ENCODE data around the gene MCC. TPM values are rescaled to one million over a fixed set of nuclear protein-coding genes. Genes with fewer than 3 reads are reported as not detected.
A peak's percentile ranks its signal among the peaks of the same experiment; 100 is the strongest.

Gene MCC
- total RNA-seq, 2 donors from 2014 or later, result 4.3 TPM

DNA sequence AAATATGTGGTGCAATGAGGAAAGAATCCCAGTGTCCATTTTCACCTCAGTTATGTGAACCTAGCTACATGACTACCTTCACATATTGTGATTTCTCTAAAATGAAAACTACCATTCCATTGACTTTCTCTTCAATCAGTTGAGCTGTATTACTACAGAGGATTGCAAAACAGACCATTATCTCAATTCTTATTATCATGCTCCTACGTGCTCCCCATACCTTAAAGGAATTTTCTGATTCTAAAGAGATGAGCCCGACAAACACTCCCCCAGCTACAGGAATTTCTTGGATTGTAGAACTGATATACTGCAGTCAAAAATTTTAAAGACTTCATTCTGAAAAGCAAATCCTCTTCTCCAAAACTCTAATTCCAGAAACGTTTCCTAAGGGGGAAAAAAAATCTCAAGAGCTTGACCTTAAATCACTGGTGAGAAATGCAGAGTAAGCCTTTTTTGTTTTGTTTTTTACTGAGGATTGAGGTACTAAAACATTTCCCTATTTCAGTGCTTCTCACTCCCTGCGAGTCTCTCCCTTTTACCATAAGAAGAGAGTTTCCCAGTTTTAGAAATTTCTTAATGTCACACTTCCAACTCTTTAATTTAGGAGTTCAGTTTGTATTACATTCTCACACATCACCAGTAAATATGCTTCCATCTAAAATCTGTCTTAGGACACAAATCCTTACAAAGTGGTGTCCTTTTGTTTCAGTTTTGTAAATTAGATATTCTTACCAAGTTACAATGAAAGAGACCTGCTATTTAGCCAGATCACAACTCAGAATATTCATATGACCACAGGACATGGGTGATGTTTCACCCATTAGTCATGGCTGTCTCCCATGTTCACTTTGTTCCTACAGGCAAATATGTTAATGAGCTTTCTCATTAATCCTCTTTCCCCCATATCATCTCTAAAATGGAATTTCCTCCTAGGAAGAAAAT is 257.3 kb downstream of the MCC start:
- Mint-ChIP-seq H3K36me3 (ENCODE audit: low read depth) (no peaks in the 10 kb centered on the region), H3K4me3 (no peak overlapping the region), H3K27me3 (no peaks in the 10 kb centered on the region), H3K27ac (no peak overlapping the region), H3K4me1 (no peaks in the 10 kb centered on the region), H3K9me3 (no peaks in the 10 kb centered on the region)
- no peak for ATAC-seq (replicated peaks)

DNA sequence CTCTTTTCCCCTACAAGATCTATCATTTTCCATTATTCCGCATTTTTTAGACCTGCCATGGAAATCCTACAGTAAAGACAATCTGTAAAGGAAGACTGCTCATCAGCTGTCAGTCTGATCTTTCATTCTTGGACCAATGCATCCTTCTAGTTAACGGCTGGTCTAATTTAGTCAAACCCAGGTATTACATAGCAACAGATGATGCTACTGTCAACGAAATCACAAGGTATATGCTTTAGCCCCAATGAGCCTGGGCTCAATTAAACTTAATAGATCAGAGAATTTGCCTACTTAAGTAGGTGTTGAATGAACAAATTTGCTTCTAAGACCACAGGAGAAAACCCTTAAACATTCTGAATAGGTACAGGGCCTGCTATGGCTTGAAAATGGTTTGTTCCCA is 260.5 kb downstream of the MCC start:
- no peaks in the 10 kb centered on the region for H3K27me3 Mint-ChIP-seq
- H3K36me3 Mint-ChIP-seq (ENCODE audit: low read depth), result no peaks in the 10 kb centered on the region
- no peaks in the 10 kb centered on the region for H3K4me1 Mint-ChIP-seq
- H3K4me3 Mint-ChIP-seq, result no peak overlapping the region
- no peak for ATAC-seq (replicated peaks)
- no peaks in the 10 kb centered on the region for H3K9me3 Mint-ChIP-seq
- no peak overlapping the region for H3K27ac Mint-ChIP-seq

DNA sequence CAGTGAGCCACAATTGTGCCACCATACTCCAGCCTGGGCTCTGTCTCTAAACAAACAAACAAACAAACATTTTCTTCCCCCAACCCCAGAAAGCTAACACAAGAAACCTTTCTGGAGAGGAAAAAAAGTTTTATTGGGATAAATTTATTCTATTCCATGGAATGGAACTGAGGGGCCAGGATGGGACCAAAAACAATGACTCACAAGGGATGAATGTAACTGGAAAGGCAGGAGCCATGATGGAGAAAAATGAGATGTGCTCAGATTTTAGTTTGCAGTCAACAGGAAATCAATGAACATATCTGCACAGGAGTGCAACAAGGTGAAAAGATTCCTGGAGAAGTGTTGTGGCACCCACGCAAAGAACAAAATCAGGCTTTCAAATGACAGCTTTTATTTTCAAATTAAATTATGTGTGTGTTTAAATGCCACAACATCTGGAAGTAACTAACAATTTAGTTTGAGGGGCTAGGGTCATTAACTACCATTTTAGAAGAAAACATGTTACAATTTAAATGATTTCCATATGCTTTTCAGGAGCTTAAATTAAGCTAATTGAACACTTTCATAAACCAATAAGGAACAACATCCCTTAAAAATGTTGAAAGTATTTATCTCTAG is 262.0 kb downstream of the MCC start:
- Mint-ChIP-seq H3K27ac (no peak overlapping the region), H3K4me3 (no peak overlapping the region), H3K27me3 (no peaks in the 10 kb centered on the region), H3K4me1 (no peaks in the 10 kb centered on the region), H3K9me3 (no peaks in the 10 kb centered on the region), H3K36me3 (ENCODE audit: low read depth) (no peaks in the 10 kb centered on the region)
- no peak for ATAC-seq (replicated peaks)

DNA sequence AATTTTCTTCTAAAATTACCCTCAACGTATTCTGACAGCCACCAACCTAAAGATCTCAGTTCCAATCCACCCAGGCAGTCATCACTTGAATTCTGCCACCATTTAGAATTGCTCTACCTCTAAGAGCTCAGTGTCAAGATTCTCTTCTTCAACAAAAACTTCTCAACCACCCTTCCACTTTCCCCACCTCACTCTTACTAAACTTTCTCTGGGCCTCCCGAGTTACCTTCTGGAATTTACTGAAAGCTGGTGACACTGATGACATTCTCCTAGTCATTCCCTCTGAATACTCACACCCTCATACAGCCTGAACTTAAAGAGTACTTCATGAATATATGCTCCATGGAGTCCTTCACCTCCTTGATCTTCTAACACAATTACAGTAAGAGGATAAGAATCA is 263.0 kb downstream of the MCC start:
- Mint-ChIP-seq H3K4me3 (no peak overlapping the region), H3K9me3 (no peaks in the 10 kb centered on the region), H3K36me3 (ENCODE audit: low read depth) (no peaks in the 10 kb centered on the region), H3K27ac (no peak overlapping the region), H3K27me3 (no peaks in the 10 kb centered on the region), H3K4me1 (no peaks in the 10 kb centered on the region)
- ATAC-seq (replicated peaks), result no peak

DNA sequence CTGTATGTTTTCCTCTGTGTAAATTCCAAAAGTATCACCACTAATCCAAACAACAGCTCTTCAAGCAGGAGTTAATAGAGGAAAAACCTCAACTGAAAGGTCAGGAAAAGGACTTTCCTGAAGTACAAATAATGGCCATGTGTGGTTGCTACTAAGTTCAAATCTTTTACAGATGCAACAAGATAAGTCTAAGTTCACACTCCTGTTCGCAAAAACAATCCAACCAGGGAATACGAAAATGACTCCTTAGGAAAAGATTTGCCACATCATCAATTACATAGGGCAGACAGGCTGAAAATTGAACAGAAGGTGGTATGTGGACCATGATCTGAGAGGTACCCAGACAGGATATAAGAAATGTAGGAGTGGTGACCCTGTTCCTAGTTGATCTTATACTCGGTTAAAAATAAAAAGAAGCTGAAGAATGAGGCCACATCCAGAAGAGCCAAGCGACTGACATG is 263.6 kb downstream of the MCC start:
- ATAC-seq (replicated peaks), result no peak
- Mint-ChIP-seq H3K27ac (no peak overlapping the region), H3K4me3 (no peak overlapping the region)

DNA sequence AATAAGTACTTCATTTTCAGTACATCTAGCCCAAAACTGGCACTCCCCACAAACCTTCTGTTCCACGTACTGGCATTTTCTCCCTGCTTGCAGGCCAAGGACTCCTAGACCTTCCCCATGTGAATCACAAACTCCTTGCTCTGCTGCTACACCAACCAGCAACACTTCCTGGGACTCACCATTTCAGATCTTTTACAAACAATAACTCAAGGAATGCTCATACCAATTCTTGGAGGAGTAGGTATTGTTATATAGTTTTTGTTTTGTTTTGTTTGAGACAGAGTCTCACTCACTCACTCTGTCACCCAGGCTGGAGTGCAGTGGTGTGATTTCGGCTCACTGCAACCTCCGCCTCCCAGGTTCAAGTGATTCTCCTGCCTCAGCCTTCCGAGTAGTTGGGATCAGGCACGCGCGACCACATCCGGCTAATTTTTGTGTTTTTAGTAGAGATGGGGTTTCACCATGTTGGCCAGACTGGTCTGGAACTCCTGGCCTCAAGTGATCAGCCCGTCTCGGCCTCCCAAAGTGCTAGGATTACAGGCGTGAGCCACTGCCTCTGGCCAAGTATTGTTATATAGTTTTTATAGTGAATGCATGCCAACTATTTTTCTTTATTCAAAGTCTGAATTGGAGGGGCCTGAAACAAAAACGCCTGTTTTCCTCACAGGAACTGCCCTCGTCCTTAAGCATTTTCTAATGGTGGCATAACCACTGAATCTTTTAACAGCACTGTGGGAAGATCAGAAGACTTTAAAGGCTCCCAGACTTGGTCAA is 264.2 kb downstream of the MCC start:
- H3K9me3 Mint-ChIP-seq, result no peaks in the 10 kb centered on the region
- H3K4me1 Mint-ChIP-seq, result no peaks in the 10 kb centered on the region
- H3K36me3 Mint-ChIP-seq (ENCODE audit: low read depth), result no peaks in the 10 kb centered on the region
- no peak for ATAC-seq (replicated peaks)
- H3K27ac Mint-ChIP-seq, result no peak overlapping the region
- H3K27me3 Mint-ChIP-seq, result no peaks in the 10 kb centered on the region
- H3K4me3 Mint-ChIP-seq, result no peak overlapping the region

More for the DNA sequence above, 263.6 kb downstream of the MCC start:
- Mint-ChIP-seq H3K27me3 (no peaks in the 10 kb centered on the region), H3K9me3 (no peaks in the 10 kb centered on the region), H3K36me3 (ENCODE audit: low read depth) (no peaks in the 10 kb centered on the region), H3K4me1 (no peaks in the 10 kb centered on the region)

DNA sequence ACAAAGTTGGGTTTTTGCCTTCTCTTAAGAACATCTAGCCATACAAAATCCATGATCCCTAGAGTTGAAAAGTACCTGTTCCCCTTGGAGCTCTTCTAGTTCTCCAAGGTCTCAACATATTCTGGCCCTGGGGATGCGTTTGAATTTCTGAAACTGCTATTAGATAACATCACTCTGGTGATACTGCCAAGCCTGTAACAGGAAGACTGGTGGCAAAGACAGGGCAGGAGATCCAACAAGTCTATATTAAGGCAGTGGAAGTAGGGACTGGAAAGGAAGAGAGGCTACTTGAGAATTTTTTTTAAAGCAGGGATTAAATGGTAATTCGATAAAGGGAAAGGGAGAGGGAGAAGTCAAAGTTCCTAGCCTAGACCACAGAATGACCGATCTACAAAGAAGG is 264.9 kb downstream of the MCC start:
- H3K27ac Mint-ChIP-seq, result no peak overlapping the region
- no peaks in the 10 kb centered on the region for H3K4me1 Mint-ChIP-seq
- ATAC-seq (replicated peaks), result no peak
- no peaks in the 10 kb centered on the region for H3K9me3 Mint-ChIP-seq
- no peak overlapping the region for H3K4me3 Mint-ChIP-seq
- H3K36me3 Mint-ChIP-seq (ENCODE audit: low read depth), result no peaks in the 10 kb centered on the region
- no peaks in the 10 kb centered on the region for H3K27me3 Mint-ChIP-seq

DNA sequence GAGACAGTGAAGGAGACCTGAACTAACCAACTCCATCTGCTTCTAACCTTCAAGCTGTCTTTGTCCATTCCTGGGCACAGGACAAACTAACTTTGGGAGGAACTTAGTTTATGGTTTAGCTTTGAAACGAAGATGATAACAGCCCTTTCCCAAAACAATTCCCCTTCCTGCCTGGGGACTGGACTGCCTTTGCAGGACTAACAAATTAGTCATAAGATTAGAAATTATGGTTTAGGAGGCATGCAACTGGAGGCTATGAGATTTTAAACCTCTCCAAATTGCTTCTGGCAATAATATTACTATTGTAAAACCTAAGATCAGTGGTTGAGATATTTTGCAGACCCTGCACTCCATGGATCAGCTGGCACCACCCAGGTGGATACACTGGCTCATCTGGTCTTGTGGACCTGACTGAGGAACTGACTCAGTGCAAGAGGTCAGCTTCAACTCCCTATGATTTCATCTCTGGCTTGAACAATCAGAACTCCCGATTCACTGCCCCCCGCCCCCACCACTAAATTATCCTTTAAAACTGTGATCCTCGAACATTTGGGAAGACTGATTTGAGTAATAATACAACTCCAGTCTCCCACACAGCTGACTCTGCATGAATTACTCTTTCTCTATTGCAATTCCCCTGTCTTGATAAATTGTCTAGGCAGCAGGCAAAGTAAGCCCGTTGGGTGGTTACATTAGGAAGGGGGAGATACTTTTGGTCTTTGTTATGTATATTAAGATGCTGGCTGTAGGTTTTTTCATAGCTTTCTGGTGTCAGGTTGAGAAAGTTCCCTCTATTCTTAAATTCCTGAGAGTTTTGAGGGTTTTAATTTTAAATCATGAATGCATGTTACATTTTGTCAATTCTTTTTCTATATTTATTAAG is 266.7 kb downstream of the MCC start:
- Mint-ChIP-seq H3K9me3 (no peaks in the 10 kb centered on the region), H3K4me3 (no peak overlapping the region), H3K4me1 (no peaks in the 10 kb centered on the region), H3K27ac (no peak overlapping the region), H3K36me3 (ENCODE audit: low read depth) (no peaks in the 10 kb centered on the region), H3K27me3 (no peaks in the 10 kb centered on the region)
- ATAC-seq (replicated peaks), result no peak

DNA sequence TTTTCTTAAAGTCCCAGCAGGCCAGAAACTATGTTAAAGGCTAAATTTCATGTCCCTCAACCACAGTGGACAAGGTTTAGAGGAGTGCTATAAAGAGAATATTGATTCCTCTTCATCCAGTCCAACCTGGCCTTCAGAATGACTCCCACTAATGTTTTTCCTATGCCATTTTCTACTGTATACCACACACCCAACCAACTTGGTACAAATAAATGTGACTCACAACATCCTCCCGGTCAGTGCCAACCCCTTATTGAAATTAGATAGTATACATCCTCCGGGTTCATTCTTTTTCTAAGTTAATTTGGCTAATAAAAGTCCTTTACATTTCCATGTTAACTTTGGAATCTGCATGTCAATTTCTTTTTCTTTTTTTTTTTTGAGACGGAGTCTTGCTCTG is 268.6 kb downstream of the MCC start:
- Mint-ChIP-seq H3K4me1 (no peaks in the 10 kb centered on the region), H3K27me3 (no peaks in the 10 kb centered on the region), H3K4me3 (no peak overlapping the region), H3K27ac (no peak overlapping the region), H3K36me3 (ENCODE audit: low read depth) (no peaks in the 10 kb centered on the region), H3K9me3 (no peaks in the 10 kb centered on the region)
- no peak for ATAC-seq (replicated peaks)

DNA sequence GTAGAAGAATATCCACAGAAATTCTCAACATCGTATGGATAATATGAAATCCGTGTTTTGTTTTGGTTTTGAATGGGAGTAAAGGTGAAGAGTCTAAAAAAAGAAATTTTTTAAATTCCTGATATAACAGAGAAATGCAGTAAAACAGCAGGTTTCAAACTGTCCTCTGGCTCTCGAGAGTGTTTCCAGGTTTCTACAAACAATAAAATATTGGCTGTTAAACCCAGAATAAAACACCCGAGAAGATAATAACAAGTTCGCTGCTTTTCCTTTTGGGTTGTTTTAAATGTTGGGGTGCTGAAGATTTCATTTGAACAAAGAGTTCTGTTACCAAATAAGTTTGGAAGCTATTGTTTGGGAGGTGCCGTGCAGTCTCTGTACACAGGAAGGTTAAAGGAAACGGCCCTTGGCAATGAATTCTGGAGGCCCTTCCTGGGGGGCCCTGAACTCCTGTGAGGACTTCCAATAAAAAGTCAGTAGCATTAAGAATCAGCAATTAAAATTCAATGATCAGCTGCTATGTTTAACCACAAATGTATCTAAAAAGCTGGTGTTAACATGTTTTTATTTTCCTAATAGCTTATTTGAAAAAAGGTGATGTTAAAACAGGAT is 269.2 kb downstream of the MCC start:
- Mint-ChIP-seq H3K27me3 (no peaks in the 10 kb centered on the region), H3K4me1 (no peaks in the 10 kb centered on the region), H3K36me3 (ENCODE audit: low read depth) (no peaks in the 10 kb centered on the region), H3K27ac (no peak overlapping the region), H3K4me3 (no peak overlapping the region), H3K9me3 (no peaks in the 10 kb centered on the region)
- ATAC-seq (replicated peaks), result no peak

DNA sequence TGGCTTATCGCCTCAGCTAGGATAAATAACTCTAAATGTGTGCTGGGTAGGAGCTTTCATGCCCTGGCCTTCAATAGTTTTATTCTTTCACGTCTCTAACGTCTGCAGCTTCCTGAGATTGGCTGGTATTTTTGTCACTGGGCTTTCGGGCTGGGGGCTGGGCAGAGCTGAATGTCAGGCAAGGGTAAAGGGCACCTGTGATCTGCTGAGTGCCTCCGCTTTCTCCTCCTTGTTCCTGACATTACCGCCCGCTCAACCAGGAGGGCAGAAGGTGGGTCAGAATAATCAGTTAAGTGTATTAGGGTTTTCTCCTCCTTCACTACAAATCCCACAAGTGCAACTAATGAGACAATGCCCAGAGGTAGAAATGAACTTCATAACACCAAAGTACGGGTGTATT is 270.1 kb downstream of the MCC start:
- Mint-ChIP-seq H3K36me3 (ENCODE audit: low read depth) (no peaks in the 10 kb centered on the region), H3K4me1 (no peaks in the 10 kb centered on the region), H3K4me3 (no peak overlapping the region), H3K9me3 (no peaks in the 10 kb centered on the region), H3K27ac (no peak overlapping the region), H3K27me3 (no peaks in the 10 kb centered on the region)
- ATAC-seq (replicated peaks), result no peak

DNA sequence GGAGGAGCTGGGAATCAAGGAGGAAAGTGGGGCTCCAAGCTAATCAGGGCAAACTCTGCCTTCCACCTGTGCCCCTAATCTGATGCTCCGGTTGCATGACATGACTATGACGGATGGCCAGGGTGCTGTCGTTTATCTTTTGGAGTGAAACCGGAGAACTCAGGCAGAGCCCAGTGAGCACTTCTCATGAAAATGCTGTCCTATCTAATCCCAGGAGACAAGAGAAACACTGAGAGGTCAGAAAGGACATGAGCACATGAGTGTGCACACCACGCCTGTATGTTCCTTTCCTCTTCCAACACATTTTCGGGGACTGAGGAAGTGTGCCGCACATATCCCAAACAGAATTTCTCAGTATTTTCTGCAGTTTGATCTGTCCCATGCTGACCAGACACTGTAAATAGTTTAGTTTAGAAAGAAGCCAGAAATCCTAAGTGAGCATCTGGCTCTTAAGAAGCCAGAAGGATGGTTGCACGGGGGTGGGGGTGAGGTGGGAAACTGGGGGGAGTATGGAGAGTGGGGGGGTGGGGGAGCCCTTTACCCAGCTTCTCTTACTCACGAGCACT is 270.6 kb downstream of the MCC start:
- H3K27ac Mint-ChIP-seq, result no peak overlapping the region
- no peak for ATAC-seq (replicated peaks)
- H3K9me3 Mint-ChIP-seq, result no peaks in the 10 kb centered on the region
- H3K27me3 Mint-ChIP-seq, result no peaks in the 10 kb centered on the region
- no peaks in the 10 kb centered on the region for H3K4me1 Mint-ChIP-seq
- H3K36me3 Mint-ChIP-seq (ENCODE audit: low read depth), result no peaks in the 10 kb centered on the region
- no peak overlapping the region for H3K4me3 Mint-ChIP-seq

DNA sequence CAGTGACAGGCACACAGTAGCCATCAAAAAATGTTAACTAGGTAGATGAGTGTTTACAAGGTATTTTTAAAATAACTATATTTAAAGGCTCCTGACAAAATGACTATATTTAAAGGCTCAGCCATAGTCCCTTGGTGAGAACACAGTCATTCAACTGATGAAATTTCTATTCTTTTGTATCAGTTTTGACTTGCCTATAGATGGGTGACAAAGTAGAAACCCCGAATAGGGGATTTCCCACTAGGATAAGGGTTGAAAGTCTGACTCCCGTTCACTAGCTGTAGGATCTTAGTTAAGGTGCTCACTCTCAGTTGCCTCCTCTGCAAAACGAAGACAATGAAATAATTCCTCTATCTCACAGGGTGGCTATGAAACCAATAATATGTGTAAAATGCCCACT is 271.7 kb downstream of the MCC start:
- no peaks in the 10 kb centered on the region for H3K27me3 Mint-ChIP-seq
- no peaks in the 10 kb centered on the region for H3K36me3 Mint-ChIP-seq (ENCODE audit: low read depth)
- no peaks in the 10 kb centered on the region for H3K4me1 Mint-ChIP-seq
- H3K9me3 Mint-ChIP-seq, result no peaks in the 10 kb centered on the region
- no peak overlapping the region for H3K27ac Mint-ChIP-seq
- no peak overlapping the region for H3K4me3 Mint-ChIP-seq
- ATAC-seq (replicated peaks), result peak; percentile 51
